HepG2 (cell line): ENCODE results near the gene TBC1D19. TPM values are rescaled to one million over a fixed set of nuclear protein-coding genes. Genes with fewer than 3 reads are reported as not detected.
"Not testable (repeated sequence)": the region's sequence is repeated elsewhere in the genome, so short reads cannot be mapped to it uniquely, and the experiment has no call there.

Experiments
- ATAC-seq: fragments of 200-7000 bp; cut with Tn5 transposase; 3 replicates; pipeline ENCODE4 v1.9.1; 2020; ENCODE audit warnings: mild to moderate bottlenecking, moderate library complexity
- BruUV-seq: library from RNA; stranded (reverse); fragments of 400-500 nt; replicated peaks from 2 replicates; lab custom pipeline; 2021; lab: Mats Ljungman, UMichigan
- CTCF ChIA-PET: fragments of 300-600 bp; formaldehyde crosslinking; extraction: SDS; loops from one replicate; lab custom pipeline; 2021; ENCODE audit warnings: low total read pairs, inconsistent platforms, low intra/inter-chr PET ratio; lab: Yijun Ruan, JAX
- POLR2A ChIA-PET: fragments of 350-600 bp; sonication (Branson Sonifier 250); formaldehyde crosslinking; loops from one replicate; lab custom pipeline; 2020; ENCODE audit warnings: antibody characterized with exemption, inconsistent platforms; lab: Yijun Ruan, JAX
- DNase-seq: peaks from one replicate; pipeline ENCODE4 v3.0.0-alpha.2; 2015; ENCODE audit warnings: low spot score
- FAIRE-seq: peaks from 3 replicates; lab custom pipeline; 2011; peaks lifted over from hg19 to GRCh38; lab: Jason Lieb, UNC
- H2AFZ ChIP-seq: one replicate; pipeline ENCODE4 v1.6.1; 2011; ENCODE audit warnings: low read length, inconsistent platforms
- H3K27ac ChIP-seq: fragments of 300-600 bp; 3 replicates; pipeline ENCODE4 v1.8.0; 2011; ENCODE audit warnings: mixed run types, mild to moderate bottlenecking, mixed read lengths, low read length, inconsistent platforms; ENCODE audit not compliant: insufficient read depth; ENCODE audit errors: extremely low read length
- H3K27me3 ChIP-seq, 2 experiments: fragments of 200-600 bp in 1 of 2; 2 replicates in 1 of 2; 3 replicates in 1 of 2; pipeline versions ENCODE4 v1.6.0 to v1.8.0; 2011; ENCODE audit warnings: low read length in 2 of 2, mild to moderate bottlenecking in 2 of 2, moderate library complexity in 2 of 2, inconsistent platforms in 1 of 2; ENCODE audit not compliant: insufficient read depth in 2 of 2, control insufficient read depth in 1 of 2
- H3K36me3 ChIP-seq, 2 experiments: fragments of 200-600 bp in 1 of 2; replicated peaks in 1 of 2; 2 replicates in 1 of 2; 3 replicates in 1 of 2; pipeline versions ENCODE4 v1.5.1 to v1.8.0; 2011; ENCODE audit warnings: low read length in 2 of 2, inconsistent platforms in 1 of 2; ENCODE audit not compliant: insufficient read depth in 2 of 2, control insufficient read depth in 1 of 2
- H3K4me1 ChIP-seq: 2 replicates; pipeline ENCODE4 v1.5.1; 2012; ENCODE audit warnings: low read length, inconsistent platforms; ENCODE audit not compliant: insufficient read depth
- H3K4me2 ChIP-seq: 2 replicates; pipeline ENCODE4 v1.6.0; 2011; ENCODE audit warnings: low read depth, low read length, inconsistent platforms
- H3K4me3 ChIP-seq, 3 experiments: fragments of 200-600 bp in 1 of 3; sonication (generic), shearing (Covaris generic) in 1 of 3; replicated peaks in 1 of 3; 2 replicates each; pipeline ENCODE4 v1.5.1; 2011 to 2016; ENCODE audit warnings: low read length in 3 of 3, inconsistent platforms in 2 of 3, low read depth in 2 of 3, mild to moderate bottlenecking in 2 of 3, control low read depth in 1 of 3, mixed read lengths in 1 of 3; ENCODE audit not compliant: insufficient read depth in 1 of 3
- H3K79me2 ChIP-seq: one replicate; pipeline ENCODE4 v1.6.1; 2011; ENCODE audit warnings: low read length, inconsistent platforms; ENCODE audit not compliant: insufficient read depth
- H3K9ac ChIP-seq: 2 replicates; pipeline ENCODE4 v1.6.0; 2011; ENCODE audit warnings: mild to moderate bottlenecking, low read depth, low read length, inconsistent platforms; ENCODE audit not compliant: insufficient read depth
- H3K9me3 ChIP-seq: 2 replicates; pipeline ENCODE4 v1.5.1; 2012; ENCODE audit warnings: mild to moderate bottlenecking, low read length
- H4K20me1 ChIP-seq: 2 replicates; pipeline ENCODE4 v1.6.0; 2011; ENCODE audit warnings: inconsistent platforms, mild to moderate bottlenecking, low read length, moderate library complexity; ENCODE audit not compliant: insufficient read depth
- ATF7 ChIP-seq, 2 experiments: fragments of 450-650 bp in 1 of 2; sonication (generic) in 1 of 2; formaldehyde crosslinking in 1 of 2; IDR thresholded peaks; 2 replicates each; pipeline versions ENCODE4 v1.4.0 to v1.6.1; 2016 to 2020; ENCODE audit warnings: antibody characterized with exemption in 1 of 2, mild to moderate bottlenecking in 1 of 2, missing genetic modification reagents in 1 of 2
- ZSCAN31 ChIP-seq: sonication (generic); formaldehyde crosslinking; IDR thresholded peaks from 2 replicates; pipeline ENCODE4 v1.5.0; 2020; ENCODE audit warnings: low read depth, mild to moderate bottlenecking, missing genetic modification reagents
- WGBS: methylation state at CpG from one replicate; pipeline ENCODE4 v1.1.6; 2017; ENCODE audit warnings: low lambda C conversion rate; 5-methylcytosine and 5-hydroxymethylcytosine counted together
- in situ Hi-C: cut with HindIII; loops from 2 replicates; pipeline ENCODE4 v1.10.0; 2017; ENCODE audit warnings: low pct_unique_long_range_greater_than_20kb; ENCODE audit not compliant: extremely low pct_ligation_motif_present
- intact Hi-C: fragments of 100-400 bp; cut with micrococcal nuclease; formaldehyde crosslinking; loops from one replicate; pipeline ENCODE4 v1.10.0; 2022; ENCODE audit not compliant: unreplicated experiment
- polyA plus RNA-seq, 8 experiments: library from polyadenylated mRNA; depleted of rRNA in 3 of 8; stranded (reverse) in 7 of 8; unstranded in 1 of 8; fragments of >200 nt; fragmentation: Illumina TruSeq in 4 of 8; extraction: Trizol in 4 of 8; gene quantifications; 2 replicates each; pipeline versions ENCODE4 v1.2.1 to v1.2.3, GENCODE V29; 2011 to 2016; ENCODE audit warnings: low read depth in 4 of 8, missing spikeins in 1 of 8, mixed read lengths in 1 of 8; ENCODE audit not compliant: insufficient read depth in 1 of 8
- total RNA-seq, 5 experiments: library from RNA; depleted of rRNA; stranded (reverse); fragments of >200 nt; fragmentation: Illumina TruSeq; extraction: Trizol; gene quantifications; 2 replicates each; pipeline ENCODE4 v1.2.3, GENCODE V29; 2016; ENCODE audit warnings: low read depth in 1 of 5

TBC1D19 gene
- total and polyA plus RNA-seq, 2 of the 13 experiments (the other 11 are each of a cell fraction or from before 2014, with no cell fraction given) = 1.6 to 3.5 TPM

DNA sequence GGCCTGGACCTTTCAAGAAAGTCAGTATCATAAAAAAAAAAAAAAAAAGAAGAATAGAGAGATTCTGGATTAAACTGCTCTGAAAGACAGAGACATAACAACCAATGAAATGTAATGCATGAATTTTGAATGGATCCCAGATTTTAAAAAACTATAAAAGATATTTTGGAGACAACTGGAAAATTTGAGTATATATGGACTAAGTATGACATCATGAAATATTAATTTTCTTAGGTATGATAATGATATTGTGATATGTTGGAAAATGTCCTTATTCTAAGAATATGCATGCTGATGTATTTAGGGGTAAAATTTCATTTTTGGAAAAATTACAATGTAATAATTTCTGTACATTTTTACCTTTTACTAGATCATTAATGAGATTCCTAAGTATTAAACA, 52.6 kb downstream of the TBC1D19 start:
- TF ChIP-seq ATF7 (IDR thresholded peaks at IDR 0.05) (peak; percentile 71), ATF7 (CRISPR knock-in tag; IDR thresholded peaks at IDR 0.05) (no peak), ZSCAN31 (CRISPR knock-in tag) (no peak)
- Histone ChIP-seq H2AFZ (no peak overlapping the region), H3K79me2 (no peaks in the 10 kb centered on the region), H3K27ac (no peak overlapping the region), H3K9ac (no peak overlapping the region), H3K27me3 (no peaks in the 10 kb centered on the region), H3K4me3 (no peak overlapping the region), H3K4me2 (no peak overlapping the region), H4K20me1 (no peaks in the 10 kb centered on the region), H3K36me3 (no peaks in the 10 kb centered on the region), H3K4me1 (no peaks in the 10 kb centered on the region), H3K9me3 (no peaks in the 10 kb centered on the region)
- ATAC-seq (no peak), FAIRE-seq (no peak), DNase-seq (no peak)
- in situ Hi-C loops (no loop called here), intact Hi-C loops (no loop called here)
- ChIA-PET POLR2A (no interaction called here), CTCF (no interaction called here)
- no TSS peak for BruUV-seq

DNA sequence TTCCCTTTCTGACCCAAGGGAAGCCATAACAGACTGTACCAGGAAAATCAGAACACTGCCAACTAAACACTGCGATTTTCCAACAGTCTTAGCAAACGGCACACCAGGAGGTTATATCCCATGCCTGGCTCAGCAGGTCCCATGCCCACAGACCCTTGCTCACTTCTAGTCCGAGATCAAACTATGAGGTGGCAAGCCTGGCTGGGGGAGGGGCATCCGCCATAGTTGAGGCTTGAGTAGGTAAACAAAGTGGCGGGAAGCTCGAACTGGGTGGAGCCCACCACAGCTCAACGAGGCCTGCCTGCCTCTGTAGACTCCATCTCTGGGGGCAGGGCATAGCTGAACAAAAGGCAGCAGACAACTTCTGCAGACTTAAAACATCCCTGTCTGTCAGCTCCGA, 56.8 kb downstream of the TBC1D19 start:
- intact Hi-C loops, ATAC-seq, FAIRE-seq, H3K4me1 ChIP-seq, POLR2A ChIA-PET, BruUV-seq, H3K36me3 ChIP-seq, H3K4me3 ChIP-seq, in situ Hi-C loops, H3K27ac ChIP-seq, H3K79me2 ChIP-seq, CTCF ChIA-PET, H3K9ac ChIP-seq, H3K9me3 ChIP-seq, H2AFZ ChIP-seq, H4K20me1 ChIP-seq, H3K27me3 ChIP-seq, H3K4me2 ChIP-seq, DNase-seq: not testable (repeated sequence)
- WGBS = 83% methylated on average over 5 of the region's 8 CpGs
